Sigmoid colon (tissue), 4 donors: ENCODE results near the gene SLC6A3.

Experiments used
- CTCF ChIP-seq, 4 experiments: fragments of 450-650 bp in 3 of 4; fragments of 200-600 bp in 1 of 4; IDR thresholded peaks; one replicate each; pipeline ENCODE4 v1.5.1; 2016 to 2019; ENCODE audit warnings: antibody characterized with exemption in 4 of 4, mild to moderate bottlenecking in 3 of 4, moderate library complexity in 2 of 4
- POLR2A ChIP-seq, 2 donors: fragments of 450-650 bp; IDR thresholded peaks; one replicate each; pipeline ENCODE4 v1.6.1; 2016; ENCODE audit warnings: antibody characterized with exemption in 2 of 2, mild to moderate bottlenecking in 2 of 2, moderate library complexity in 2 of 2
- POLR2AphosphoS5 ChIP-seq, 4 donors: sonication (generic); formaldehyde crosslinking; IDR thresholded peaks; one replicate each; pipeline ENCODE4 v1.6.1; 2017; ENCODE audit warnings: antibody characterized with exemption in 4 of 4

GRCh38 chr5:1381370-1382247, 63.6 kb downstream of the SLC6A3 start:
- TF ChIP-seq CTCF (IDR thresholded peaks at IDR 0.05) (no peak), POLR2A (IDR thresholded peaks at IDR 0.05) (no peak), POLR2AphosphoS5 (IDR thresholded peaks at IDR 0.05) (no peak)
